ELF-1 (cell line): ENCODE results near the gene PRSS57.
"Not testable (repeated sequence)": the region's sequence is repeated elsewhere in the genome, so short reads cannot be mapped to it uniquely, and the experiment has no call there.

Experiments used
- DNase-seq: peaks from one replicate; pipeline ENCODE4 v3.0.0-alpha.2; 2016; ENCODE audit warnings: low read depth, low spot score

The PRSS57 gene

DNA sequence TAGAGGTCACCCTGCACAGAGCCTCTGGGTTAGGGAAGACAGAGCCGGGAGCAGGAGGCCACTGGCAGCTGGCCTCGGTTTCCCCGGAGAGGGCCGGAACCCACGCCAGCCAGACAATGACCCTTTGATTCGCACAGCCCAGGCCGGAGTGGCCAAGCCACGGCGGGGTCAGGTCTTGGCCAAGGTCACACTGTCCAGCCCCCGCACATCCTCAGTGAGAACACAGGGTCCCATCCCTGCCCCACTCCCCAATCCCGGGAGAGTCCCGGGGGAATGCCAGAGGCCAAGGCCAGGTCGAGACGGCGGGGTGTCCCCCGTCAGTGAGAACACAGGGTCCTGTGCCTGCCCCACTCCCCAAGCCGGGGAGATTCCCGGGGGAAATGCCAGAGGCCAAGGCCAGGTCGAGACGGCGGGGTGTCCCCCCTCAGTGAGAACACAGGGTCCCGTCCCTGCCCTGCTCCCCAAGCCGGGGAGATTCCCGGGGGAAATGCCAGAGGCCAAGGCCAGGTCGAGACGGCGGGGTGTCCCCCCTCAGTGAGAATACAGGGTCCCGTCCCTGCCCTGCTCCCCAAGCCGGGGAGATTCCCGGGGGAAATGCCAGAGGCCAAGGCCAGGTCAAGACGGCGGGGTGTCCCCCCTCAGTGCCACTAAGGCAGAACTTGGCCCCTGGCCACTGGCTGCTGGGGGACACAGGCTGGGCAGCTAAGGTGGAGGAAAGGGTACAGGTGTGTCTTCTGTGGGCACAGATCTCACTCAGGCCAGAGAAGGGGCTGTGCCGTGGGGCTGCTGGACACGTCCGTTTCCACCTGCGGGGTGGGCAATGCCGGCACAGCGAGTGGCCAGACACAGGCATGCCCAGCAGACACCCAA lies 20.7 kb downstream of the PRSS57 start:
- DNase-seq: no peak

- DNase-seq: no peak
Measured at GRCh38 chr19:670609-671075, 24.6 kb downstream of the PRSS57 start.

DNA sequence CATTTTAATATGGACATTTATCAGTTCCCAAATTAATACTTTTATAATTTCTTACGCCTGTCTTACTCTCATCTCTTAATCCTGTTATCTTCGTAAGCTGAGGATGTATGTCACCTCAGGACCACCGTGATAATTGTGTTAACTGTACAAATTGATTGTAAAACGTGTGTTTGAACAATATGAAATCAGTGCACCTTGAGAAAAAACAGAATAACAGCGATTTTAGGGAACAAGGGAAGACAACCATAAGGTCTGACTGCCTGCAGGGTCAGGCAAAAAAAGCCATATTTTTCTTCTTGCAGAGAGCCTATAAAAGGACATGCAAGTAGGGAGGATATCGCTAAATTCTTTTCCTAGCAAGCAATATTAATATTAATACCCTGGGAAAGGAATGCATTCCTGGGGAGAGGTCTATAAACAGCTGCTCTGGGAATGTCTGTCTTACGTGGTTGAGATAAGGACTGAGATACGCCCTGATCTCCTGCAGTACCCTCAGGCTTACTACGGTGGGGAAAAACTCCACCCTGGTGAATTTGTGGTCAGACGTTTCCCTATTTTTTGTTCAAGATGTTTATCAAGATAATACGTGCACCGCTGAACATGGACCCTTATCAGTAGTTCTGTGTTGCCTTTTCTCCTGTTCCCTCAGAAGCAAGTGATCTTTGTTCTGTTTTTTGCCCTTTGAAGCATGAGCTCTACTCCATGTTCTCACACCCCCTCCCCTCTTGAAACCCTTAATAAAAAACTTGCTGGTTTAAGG lies 26.4 kb downstream of the PRSS57 start:
- DNase-seq: not testable (repeated sequence)

DNA sequence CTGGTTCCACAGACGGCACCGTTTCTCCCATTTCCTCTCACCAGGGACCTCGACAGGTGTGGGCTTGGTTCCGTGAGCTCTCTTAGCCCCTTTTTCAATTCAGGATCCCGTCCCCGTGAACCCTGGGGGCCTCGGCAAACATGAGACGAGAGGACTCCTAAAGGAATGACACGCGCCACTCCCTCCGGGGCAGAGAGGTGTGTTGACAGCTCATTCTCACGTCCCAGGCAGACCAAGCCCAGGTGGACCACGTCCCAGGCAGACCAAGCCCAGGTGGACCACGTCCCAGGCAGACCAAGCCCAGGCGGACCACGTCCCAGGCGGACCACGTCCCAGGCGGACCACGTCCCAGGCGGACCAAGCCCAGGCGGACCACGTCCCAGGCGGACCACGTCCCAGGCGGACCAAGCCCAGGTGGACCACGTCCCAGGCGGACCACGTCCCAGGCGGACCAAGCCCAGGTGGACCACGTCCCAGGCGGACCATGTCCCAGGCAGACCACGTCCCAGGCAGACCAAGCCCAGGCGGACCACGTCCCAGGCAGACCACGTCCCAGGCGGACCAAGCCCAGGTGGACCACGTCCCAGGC lies 28.2 kb downstream of the PRSS57 start:
- DNase-seq: not testable (repeated sequence)

DNA sequence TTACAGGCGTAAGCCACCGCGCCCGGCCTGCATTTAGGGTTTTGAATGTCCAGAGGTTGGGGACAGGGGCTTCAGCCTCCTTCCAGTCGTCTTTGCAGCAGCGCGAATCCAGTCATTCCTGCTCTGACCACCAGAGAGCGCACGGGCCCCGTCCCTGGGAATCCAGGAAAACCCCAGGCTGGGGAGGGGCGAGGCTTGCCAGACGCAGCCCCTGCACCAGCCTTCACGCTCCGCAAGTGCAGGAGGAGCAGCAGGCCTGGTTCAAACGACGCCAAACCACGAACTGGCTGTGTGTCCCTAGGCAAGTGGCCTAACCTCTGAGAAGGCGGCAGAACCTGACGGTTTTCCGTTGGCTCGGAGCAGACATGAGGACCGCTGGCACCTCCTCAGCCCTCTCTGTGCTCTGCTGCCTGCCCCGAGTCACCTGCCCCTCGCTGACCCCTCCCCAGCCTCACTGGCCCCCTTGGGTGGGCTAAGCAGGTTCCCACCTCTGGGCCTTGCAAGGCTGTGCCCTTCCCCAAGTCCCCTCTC lies 30.3 kb downstream of the PRSS57 start:
- DNase-seq: peak; percentile 97

DNA sequence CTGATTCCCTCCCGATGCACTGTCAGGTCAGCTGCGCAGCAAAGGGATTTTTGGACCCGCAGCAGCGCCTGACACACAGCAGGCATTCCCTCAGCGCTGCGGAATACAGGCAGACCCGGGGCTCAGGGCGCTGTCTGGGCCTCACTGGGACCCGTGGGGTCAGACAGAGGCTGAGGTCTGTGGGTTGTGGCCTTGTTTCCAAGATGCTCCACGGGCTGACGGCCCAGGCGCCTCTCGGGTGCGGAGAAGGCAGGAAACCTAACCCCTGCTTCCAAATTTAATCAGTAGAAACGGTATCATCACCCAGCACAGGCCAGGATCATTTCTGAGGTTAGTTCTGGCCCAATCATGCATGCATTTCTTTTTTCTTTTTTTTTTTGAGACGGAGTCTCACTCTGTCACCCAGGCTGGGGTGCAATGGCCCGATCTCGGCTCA lies 31.6 kb downstream of the PRSS57 start:
- DNase-seq: no peak

GRCh38 chr19:662962-663681 lies 32.1 kb downstream of the PRSS57 start, which contains the start of gene RNF126:
Gene RNF126, minus strand, starts transcription at chr19:663214. Its CDS starts 93 bp downstream, at chr19:663121.
- DNase-seq: peak; percentile 79

- DNase-seq: peak; percentile 69
Measured at GRCh38 chr19:662207-662961, 32.9 kb downstream of the PRSS57 start.

DNA sequence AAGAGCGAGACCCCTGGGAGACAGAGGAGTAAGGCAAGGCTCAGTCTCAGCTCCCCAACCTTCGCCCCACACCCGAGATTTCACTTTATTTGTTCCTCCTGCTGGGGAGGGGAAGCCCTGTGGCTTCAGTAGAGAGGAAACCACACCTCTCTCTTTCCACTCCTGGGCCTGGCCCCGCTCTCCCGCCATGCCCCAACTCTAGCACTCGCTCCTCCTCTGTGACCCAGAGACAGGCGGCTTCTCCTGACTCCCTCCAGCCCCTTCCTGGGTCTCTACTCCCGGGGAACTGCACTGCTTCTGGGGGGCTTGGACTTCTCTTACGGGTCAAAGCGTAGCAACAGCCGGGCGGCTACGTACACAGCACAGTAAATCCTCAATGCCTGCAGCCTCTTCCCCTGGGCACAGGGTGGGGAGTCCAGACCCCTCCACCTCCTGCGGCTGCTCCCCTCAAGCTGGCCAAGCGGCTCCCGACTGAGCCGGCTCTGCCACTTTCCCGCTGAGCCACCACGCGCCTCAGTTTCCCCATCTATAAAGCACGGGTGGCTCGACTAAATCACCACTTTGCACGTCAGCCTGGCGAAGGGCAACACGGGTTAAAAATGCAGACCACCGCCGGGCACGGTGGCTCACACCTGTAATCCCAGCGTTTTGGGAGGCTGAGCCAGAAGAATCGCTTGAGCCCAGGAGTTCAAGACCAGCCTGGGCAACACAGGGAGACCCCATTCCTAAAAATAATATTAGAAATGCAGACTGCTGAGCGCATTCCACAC lies 33.6 kb downstream of the PRSS57 start:
- DNase-seq: no peak

GRCh38 chr19:660793-661426 lies 34.3 kb downstream of the PRSS57 start:
- no peak for DNase-seq

DNA sequence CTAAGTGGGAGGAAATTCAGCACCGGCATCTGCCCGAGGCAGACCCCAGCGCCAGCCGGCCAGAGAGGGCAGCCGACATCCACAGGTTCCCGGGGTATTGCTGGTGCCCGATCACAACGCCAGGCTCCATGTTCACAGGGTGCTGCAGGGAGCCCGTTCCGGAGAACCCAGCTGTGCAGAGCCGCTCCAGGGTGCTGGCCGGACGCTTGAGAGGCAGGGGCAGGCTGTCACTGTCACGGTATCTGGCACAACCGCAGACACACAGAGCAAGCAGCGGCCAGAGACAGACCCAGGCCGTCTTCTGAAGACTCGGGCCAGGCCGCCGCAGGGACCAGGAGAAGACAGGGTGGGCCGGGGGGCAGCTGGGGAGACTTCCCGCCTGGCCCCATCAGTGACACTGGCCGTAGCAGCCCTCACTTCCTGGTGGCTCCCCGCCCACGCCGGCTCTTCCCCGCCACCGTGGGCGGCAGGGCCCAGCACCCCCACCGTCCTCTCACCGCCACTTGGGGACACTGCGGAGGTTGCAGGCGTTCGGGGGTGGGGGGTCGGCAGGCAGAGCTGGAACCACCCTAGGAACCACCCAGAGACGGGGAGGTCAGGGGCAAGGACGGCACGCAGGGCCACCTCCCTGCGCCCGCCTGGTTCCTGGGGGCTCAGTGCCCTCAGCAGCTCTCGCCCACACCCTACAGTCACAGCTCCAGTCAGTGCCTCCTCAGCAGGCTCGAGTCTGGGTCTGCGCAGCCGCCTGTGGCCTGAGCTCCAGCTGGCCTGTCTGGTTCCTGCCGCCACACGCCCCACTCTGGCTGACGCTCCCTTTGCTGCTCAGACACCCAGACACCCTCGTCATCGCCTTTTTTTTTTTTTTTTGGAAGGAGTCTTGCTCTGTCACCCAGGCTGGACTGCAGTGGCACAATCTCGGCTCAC lies 36.1 kb downstream of the PRSS57 start:
- no peak for DNase-seq

DNA sequence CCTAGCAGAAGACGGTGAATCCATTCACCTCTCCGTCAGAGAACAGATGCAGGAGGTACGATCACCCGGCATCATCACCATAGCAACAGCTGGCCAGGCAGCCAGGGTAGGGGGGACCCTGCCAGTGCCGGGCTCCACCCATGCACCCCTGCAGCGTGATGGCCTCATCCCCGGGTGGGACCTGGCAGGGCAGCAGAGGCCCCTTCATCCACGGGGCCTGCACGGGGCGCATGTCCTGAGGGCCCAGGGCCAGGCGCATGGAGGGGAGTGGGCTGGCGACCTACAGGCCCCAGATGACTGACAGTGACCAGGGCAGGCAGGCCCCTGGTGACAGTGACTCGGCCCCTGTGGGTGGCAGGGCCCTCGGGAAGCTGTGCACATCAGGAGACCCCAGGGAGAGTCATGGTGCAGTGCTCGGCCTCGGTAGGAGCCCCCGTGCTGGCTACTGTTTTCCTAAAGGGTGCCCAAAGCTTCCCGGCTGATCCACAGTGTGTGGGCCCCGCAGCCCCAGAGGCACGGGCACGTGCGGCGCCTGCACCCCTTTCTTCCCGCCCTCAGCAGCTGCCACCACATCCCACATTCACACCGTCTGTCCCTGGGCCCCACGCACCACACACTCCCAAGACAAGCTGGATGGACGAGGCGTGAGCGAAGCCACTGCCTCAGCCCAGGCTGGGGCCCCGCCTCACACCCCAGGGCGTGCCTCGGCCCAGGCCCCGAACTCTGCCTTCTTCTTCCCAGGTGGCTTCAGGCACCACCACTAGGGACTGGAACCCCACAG lies 37.0 kb downstream of the PRSS57 start:
- DNase-seq: no peak

- no peak for DNase-seq
Measured at GRCh38 chr19:657611-658010, 37.6 kb downstream of the PRSS57 start.

- no peak for DNase-seq
Measured at GRCh38 chr19:656751-657559, 38.3 kb downstream of the PRSS57 start.

DNA sequence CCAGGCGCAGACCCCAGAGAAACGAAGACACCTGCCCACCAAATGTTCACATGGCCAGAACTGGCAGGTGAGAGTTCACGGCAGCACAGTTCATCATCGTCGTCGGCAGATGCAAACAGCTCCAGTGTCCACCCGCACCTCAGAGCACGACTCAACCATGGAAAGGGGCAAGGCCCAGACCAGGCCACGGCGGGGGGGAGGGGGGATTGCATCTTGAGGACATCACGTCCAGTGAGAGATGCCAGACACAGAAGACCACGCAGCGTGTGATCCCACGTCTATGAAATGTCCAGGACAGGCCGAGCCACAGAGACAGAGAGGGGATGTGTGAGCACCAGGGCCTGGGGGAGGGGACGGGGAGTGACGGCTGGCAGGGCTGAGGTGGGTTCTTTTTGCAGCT lies 39.6 kb downstream of the PRSS57 start:
- DNase-seq: no peak

GRCh38 chr19:653425-653824 lies 41.8 kb downstream of the PRSS57 start:
- no peak for DNase-seq
